Osteocyte (in vitro differentiated cells): Measurements from ENCODE around the gene MED9. TPM values are rescaled to one million over a fixed set of nuclear protein-coding genes. Genes with fewer than 3 reads are reported as not detected.

Experiments
- DNase-seq: peaks from one replicate; pipeline ENCODE4 v3.0.0; 2021; ENCODE audit warnings: mixed read lengths; ENCODE audit not compliant: unreplicated experiment; ENCODE audit errors: extremely low spot score
- H3K27ac Mint-ChIP-seq: one replicate; pipeline ENCODE4 v1.8.0; 2021; ENCODE audit warnings: mild to moderate bottlenecking, mixed read lengths; ENCODE audit not compliant: unreplicated experiment
- H3K27me3 Mint-ChIP-seq: one replicate; pipeline ENCODE4 v1.8.0; 2021; ENCODE audit warnings: mixed read lengths; ENCODE audit not compliant: unreplicated experiment
- H3K36me3 Mint-ChIP-seq: one replicate; pipeline ENCODE4 v1.8.0; 2021; ENCODE audit warnings: mixed read lengths; ENCODE audit not compliant: unreplicated experiment
- H3K4me1 Mint-ChIP-seq: one replicate; pipeline ENCODE4 v1.8.0; 2021; ENCODE audit warnings: mixed read lengths; ENCODE audit not compliant: unreplicated experiment
- H3K4me3 Mint-ChIP-seq: one replicate; pipeline ENCODE4 v1.8.0; 2021; ENCODE audit warnings: mild to moderate bottlenecking, moderate library complexity, mixed read lengths; ENCODE audit not compliant: unreplicated experiment
- H3K9me3 Mint-ChIP-seq: one replicate; pipeline ENCODE4 v1.8.0; 2021; ENCODE audit warnings: mixed read lengths; ENCODE audit not compliant: unreplicated experiment
- CTCF ChIP-seq: fragments of 200-600 bp; sonication (generic); IDR thresholded peaks from 2 replicates; pipeline ENCODE4 v1.5.0; 2021; ENCODE audit warnings: antibody characterized with exemption, mild to moderate bottlenecking, moderate library complexity
- total RNA-seq: library from RNA; stranded (reverse); gene quantifications from 2 replicates; pipeline ENCODE4 v1.2.1, GENCODE V29; 2021

The MED9 gene
- total RNA-seq, 1 donor from 2014 or later, result 13.2 TPM

- no peak for TF ChIP-seq CTCF
- Mint-ChIP-seq H3K36me3 (no peaks in the 10 kb centered on the region), H3K27me3 (no peaks in the 10 kb centered on the region), H3K27ac (no peak overlapping the region), H3K9me3 (no peaks in the 10 kb centered on the region), H3K4me1 (peaks cover 14% of the 10 kb centered on the region), H3K4me3 (no peak overlapping the region)
- no peak for DNase-seq
Observed at GRCh38 chr17:17509601-17510425, 33.0 kb downstream of the MED9 start.

- no peak overlapping the region for H3K4me3 Mint-ChIP-seq
- no peaks in the 10 kb centered on the region for H3K27me3 Mint-ChIP-seq
- H3K36me3 Mint-ChIP-seq, result no peaks in the 10 kb centered on the region
- DNase-seq, result no peak
- H3K27ac Mint-ChIP-seq, result no peak overlapping the region
- no peaks in the 10 kb centered on the region for H3K9me3 Mint-ChIP-seq
- peaks cover 14% of the 10 kb centered on the region for H3K4me1 Mint-ChIP-seq
- no peak for TF ChIP-seq CTCF
Observed at GRCh38 chr17:17510456-17511292, 33.9 kb downstream of the MED9 start.

GRCh38 chr17:17511293-17511741, 34.5 kb downstream of the MED9 start:
- Mint-ChIP-seq H3K4me1 (peaks cover 20% of the 10 kb centered on the region), H3K27ac (no peak overlapping the region), H3K27me3 (no peaks in the 10 kb centered on the region), H3K9me3 (no peaks in the 10 kb centered on the region), H3K4me3 (no peak overlapping the region), H3K36me3 (no peaks in the 10 kb centered on the region)
- no peak for TF ChIP-seq CTCF
- no peak for DNase-seq

- Mint-ChIP-seq H3K36me3 (no peaks in the 10 kb centered on the region), H3K27me3 (no peaks in the 10 kb centered on the region), H3K9me3 (no peaks in the 10 kb centered on the region), H3K4me1 (peaks cover 23% of the 10 kb centered on the region), H3K27ac (peak overlapping the region; percentile 48), H3K4me3 (no peak overlapping the region)
- DNase-seq, result no peak
- TF ChIP-seq CTCF, result no peak
Observed at GRCh38 chr17:17511881-17512858, 35.4 kb downstream of the MED9 start.
